DND-41 (cell line): ENCODE results near the gene KCNMA1.

Experiments
- ATAC-seq: fragments of 200-7000 bp; cut with Tn5 transposase; 3 replicates; pipeline ENCODE4 v1.9.1; 2021; ENCODE audit warnings: low read depth; ENCODE audit not compliant: insufficient read depth
- DNase-seq: peaks from one replicate; pipeline ENCODE4 v3.0.0-alpha.2; 2020
- H2AFZ ChIP-seq: 2 replicates; pipeline ENCODE4 v1.6.0; 2012; ENCODE audit warnings: low read depth, low read length
- H3K27ac ChIP-seq: 2 replicates; pipeline ENCODE4 v1.5.1; 2012; ENCODE audit warnings: low read length, inconsistent platforms
- H3K27me3 ChIP-seq: fragments of 200-600 bp; sonication (generic); 2 replicates; pipeline ENCODE4 v1.6.0; 2012; ENCODE audit warnings: low read length, mild to moderate bottlenecking, inconsistent platforms; ENCODE audit not compliant: insufficient read depth, poor library complexity
- H3K36me3 ChIP-seq: 2 replicates; pipeline ENCODE4 v1.5.1; 2012; ENCODE audit warnings: low read length, inconsistent platforms; ENCODE audit not compliant: insufficient read depth
- H3K4me1 ChIP-seq: 2 replicates; pipeline ENCODE4 v1.5.1; 2012; ENCODE audit warnings: mild to moderate bottlenecking, low read length; ENCODE audit not compliant: insufficient read depth
- H3K4me2 ChIP-seq: 2 replicates; pipeline ENCODE4 v1.6.0; 2012; ENCODE audit warnings: mild to moderate bottlenecking, moderate library complexity, low read length, inconsistent platforms; ENCODE audit not compliant: insufficient read depth
- H3K4me3 ChIP-seq, 2 experiments: fragments of 200-600 bp in 1 of 2; shearing (Covaris generic) in 1 of 2; 2 replicates each; pipeline ENCODE4 v1.5.1; 2012 to 2016; ENCODE audit warnings: inconsistent platforms in 2 of 2, low read length in 2 of 2, mild to moderate bottlenecking in 2 of 2, low read depth in 1 of 2, moderate library complexity in 1 of 2
- H3K79me2 ChIP-seq: 2 replicates; pipeline ENCODE4 v1.6.0; 2012; ENCODE audit warnings: low read length, inconsistent platforms; ENCODE audit not compliant: insufficient read depth
- H3K9ac ChIP-seq: 2 replicates; pipeline ENCODE4 v1.6.0; 2012; ENCODE audit warnings: low read depth, mild to moderate bottlenecking, inconsistent platforms, low read length, moderate library complexity
- H3K9me3 ChIP-seq: 2 replicates; pipeline ENCODE4 v1.5.1; 2012; ENCODE audit warnings: low read length, moderate library complexity, mild to moderate bottlenecking, inconsistent platforms; ENCODE audit not compliant: insufficient read depth, severe bottlenecking
- H4K20me1 ChIP-seq: 2 replicates; pipeline ENCODE4 v1.6.0; 2012; ENCODE audit warnings: low read length; ENCODE audit not compliant: insufficient read depth
- CTCF ChIP-seq: IDR thresholded peaks from 2 replicates; pipeline ENCODE4 v1.5.1; 2012; ENCODE audit warnings: borderline replicate concordance, low read length, moderate library complexity, mild to moderate bottlenecking; ENCODE audit not compliant: poor library complexity, severe bottlenecking; ENCODE audit errors: extremely low read depth
- EZH2 ChIP-seq: IDR thresholded peaks from 3 replicates; pipeline ENCODE4 v1.6.1; 2012; ENCODE audit warnings: borderline replicate concordance, low read depth, mild to moderate bottlenecking, moderate library complexity, low read length, inconsistent platforms; ENCODE audit not compliant: severe bottlenecking

Gene KCNMA1

GRCh38 chr10:77251297-77252013, 386.2 kb downstream of the KCNMA1 start:
- no peak overlapping the region for H2AFZ ChIP-seq
- peak; percentile 26 for DNase-seq
- no peaks in the 10 kb centered on the region for H3K27me3 ChIP-seq
- peak; percentile 71 for TF ChIP-seq CTCF
- TF ChIP-seq EZH2 = no peak
- peak; percentile 65; the same call in 2 of the 3 replicates for ATAC-seq
- no peaks in the 10 kb centered on the region for H3K79me2 ChIP-seq
- no peak overlapping the region for H3K9ac ChIP-seq
- no peaks in the 10 kb centered on the region for H3K4me1 ChIP-seq
- H3K9me3 ChIP-seq = no peaks in the 10 kb centered on the region
- no peaks in the 10 kb centered on the region for H4K20me1 ChIP-seq
- H3K36me3 ChIP-seq = no peaks in the 10 kb centered on the region
- H3K4me3 ChIP-seq = no peak overlapping the region
- no peak overlapping the region for H3K27ac ChIP-seq
- H3K4me2 ChIP-seq = no peak overlapping the region

GRCh38 chr10:77249901-77250459, 387.6 kb downstream of the KCNMA1 start:
- no peaks in the 10 kb centered on the region for H3K36me3 ChIP-seq
- no peak for DNase-seq
- no peak for ATAC-seq

GRCh38 chr10:77248104-77248790, 389.4 kb downstream of the KCNMA1 start:
- Histone ChIP-seq H3K9ac (no peak overlapping the region), H3K79me2 (no peaks in the 10 kb centered on the region), H2AFZ (no peak overlapping the region), H3K4me3 (no peak overlapping the region), H3K36me3 (no peaks in the 10 kb centered on the region), H3K4me2 (no peak overlapping the region), H3K4me1 (no peaks in the 10 kb centered on the region), H3K27ac (no peak overlapping the region), H4K20me1 (no peaks in the 10 kb centered on the region), H3K27me3 (no peaks in the 10 kb centered on the region), H3K9me3 (no peaks in the 10 kb centered on the region)
- no peak for DNase-seq
- no peak for ATAC-seq
- TF ChIP-seq CTCF = no peak

More at GRCh38 chr10:77249901-77250459, 387.6 kb downstream of the KCNMA1 start:
- Histone ChIP-seq H3K27ac (no peak overlapping the region), H2AFZ (no peak overlapping the region), H3K4me1 (no peaks in the 10 kb centered on the region), H3K79me2 (no peaks in the 10 kb centered on the region), H4K20me1 (no peaks in the 10 kb centered on the region), H3K4me3 (no peak overlapping the region), H3K27me3 (no peaks in the 10 kb centered on the region), H3K9ac (no peak overlapping the region), H3K4me2 (no peak overlapping the region), H3K9me3 (no peaks in the 10 kb centered on the region)
- no peak for TF ChIP-seq CTCF
- TF ChIP-seq EZH2 = no peak
